NCI-H524 (cell line): ENCODE measurements around the gene HTR1D.

Source experiments
- DNase-seq, 2 experiments: peaks; one replicate each; lab custom pipeline; 2025; lab: John Stamatoyannopoulos, UW

Gene HTR1D

DNA sequence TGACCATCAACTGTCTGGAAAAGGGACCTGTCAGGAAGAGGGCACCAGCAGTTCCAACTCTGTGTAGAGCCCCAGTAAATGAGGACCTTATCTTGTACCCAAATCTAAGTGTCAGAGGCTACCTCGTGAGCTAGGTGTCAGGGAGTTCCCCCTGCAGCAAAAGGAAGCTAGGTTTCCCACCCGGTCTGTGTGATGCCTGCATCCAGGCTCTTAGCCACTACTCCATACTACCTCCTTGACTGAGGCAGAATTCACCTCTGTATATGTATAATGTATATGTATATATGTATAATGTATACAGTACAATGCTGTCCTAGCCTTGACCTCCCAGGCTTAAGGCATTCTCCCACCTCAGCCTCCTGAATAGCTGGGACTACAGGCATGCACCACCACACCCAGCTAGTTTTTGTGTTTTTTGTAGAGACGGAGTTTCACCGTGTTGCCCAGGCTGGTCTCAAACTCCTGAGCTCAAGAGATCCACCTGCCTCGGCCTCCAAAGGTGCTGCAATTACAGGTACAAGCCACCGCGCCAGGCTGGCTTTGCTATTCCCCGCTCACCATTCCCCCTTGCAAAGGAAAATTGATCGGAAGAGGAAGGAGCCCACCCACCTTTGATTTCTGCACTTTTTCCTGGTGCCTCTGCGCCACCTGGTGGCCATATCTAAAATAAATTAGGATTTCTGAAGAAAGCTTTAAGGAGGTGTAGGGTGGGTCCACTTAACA is 32.9 kb downstream of the HTR1D start:
- peak; percentile 18 to 52 for DNase-seq

DNA sequence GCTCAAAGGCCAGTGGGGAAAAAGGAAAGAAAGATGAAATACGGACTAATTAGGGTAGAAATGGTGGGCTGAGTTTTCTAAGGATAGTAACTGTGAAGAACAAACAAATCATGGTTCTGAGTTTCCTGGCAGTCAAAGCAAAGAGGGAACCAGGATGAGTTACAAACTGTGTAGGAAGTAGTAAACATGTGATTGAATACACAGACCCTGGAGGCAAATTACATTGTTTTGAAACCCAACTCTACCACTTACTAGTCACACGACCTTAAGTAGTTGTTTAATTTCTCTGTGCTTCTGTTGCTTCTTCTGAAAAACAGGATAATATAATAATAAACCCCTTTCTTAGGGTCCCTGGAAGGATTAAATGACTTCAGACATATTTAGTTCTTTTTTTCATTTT is 37.4 kb downstream of the HTR1D start:
- no peak for DNase-seq

DNA sequence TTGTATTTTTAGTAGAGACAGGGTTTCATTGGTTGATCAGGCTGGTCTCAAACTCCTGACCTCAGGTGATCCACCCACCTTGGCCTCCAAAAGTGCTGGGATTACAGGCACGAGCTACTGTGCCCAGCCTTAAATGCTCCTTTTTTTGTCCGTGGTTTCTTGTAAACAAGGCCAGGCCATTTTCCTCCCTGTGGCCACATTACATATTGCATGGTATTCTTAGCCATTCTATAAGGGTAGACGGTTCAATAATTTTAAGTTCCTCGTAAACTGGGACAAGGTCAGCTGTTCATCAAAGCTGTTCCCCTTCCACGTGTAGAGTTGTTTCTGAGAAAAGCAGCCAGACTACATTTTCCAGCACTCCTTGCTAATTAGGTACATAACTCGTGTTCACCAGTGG is 38.4 kb downstream of the HTR1D start:
- peak in 1 of 2 experiments; percentile 24 for DNase-seq

GRCh38 chr1:23178414-23178813 is 38.9 kb downstream of the HTR1D start:
- no peak for DNase-seq

DNA sequence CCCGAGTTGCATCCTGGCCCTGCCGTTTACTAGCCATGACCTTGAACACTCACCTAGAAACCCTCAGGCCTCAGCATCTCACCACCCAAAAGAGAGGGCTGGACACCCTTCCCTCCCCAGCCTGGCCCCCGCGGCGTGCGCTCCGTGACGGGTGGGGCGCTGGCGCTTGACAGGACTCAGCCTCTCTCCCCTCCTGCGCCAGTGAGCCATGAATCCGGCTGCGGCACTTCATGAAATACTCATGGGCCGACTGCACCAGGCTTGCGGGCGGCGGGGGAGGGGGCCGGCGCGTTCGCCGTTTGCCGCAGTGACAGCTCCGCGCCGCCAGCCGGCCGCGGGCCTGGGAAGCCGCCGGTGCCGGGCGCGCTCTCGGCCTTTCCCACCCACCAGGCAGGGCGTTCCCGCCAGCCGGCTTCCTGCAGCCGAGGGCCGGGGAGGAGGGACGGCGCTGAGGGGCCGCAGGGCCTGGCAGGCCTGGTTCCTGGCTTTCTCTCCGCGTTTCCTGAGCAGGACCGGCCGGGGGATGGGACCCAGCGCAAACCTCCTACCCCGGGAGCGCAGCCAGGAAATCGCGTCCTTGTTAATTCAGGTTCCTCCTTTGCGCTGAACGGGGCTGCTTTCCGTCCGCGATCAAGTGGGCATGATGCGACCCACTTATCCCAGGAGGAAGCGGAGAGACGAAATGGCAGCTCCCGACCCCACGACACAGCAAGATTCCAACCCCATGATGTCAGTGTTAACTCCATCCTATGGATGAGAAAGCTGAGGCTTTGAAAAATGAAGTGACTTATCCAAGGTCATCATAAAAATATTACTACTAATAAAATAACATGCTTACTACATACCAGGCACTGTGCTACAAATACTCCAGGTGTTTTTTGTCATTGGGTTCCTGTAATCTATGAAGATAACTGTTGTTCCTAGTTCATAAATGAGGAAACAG is 39.6 kb downstream of the HTR1D start:
- DNase-seq = peak; percentile 15 to 55

- no peak for DNase-seq
Observed at GRCh38 chr1:23177031-23177430, 40.3 kb downstream of the HTR1D start.

DNA sequence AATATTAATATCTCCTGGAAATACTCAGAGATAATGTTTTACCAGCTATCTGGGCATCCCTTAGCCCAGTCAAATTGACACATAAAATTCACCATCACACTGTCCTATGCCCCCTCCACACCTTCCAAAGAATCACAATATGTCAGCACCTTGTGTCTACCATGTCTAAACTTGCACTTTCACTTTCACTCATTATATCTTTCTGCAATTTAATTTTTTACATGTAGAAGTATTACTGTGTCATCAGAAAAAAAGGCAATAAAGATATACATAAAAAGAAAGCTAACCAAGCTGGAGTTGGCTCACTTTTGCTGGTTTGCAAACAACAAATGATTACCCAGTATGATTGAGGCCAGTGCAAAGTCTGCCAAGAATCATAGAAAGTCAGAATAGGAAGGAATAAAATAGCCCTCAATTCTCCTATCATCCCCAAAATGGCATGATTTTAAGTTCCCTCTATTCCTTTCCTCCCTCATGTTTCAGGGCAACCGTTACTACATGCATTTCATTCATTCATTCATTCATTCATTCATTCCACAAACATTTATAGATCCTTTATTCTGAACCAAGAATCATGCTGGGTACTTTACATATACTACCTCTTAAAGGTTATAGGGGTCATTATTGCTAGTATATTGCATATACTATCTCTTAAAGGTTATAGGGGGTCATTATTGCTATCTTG is 42.7 kb downstream of the HTR1D start:
- DNase-seq = no peak

DNA sequence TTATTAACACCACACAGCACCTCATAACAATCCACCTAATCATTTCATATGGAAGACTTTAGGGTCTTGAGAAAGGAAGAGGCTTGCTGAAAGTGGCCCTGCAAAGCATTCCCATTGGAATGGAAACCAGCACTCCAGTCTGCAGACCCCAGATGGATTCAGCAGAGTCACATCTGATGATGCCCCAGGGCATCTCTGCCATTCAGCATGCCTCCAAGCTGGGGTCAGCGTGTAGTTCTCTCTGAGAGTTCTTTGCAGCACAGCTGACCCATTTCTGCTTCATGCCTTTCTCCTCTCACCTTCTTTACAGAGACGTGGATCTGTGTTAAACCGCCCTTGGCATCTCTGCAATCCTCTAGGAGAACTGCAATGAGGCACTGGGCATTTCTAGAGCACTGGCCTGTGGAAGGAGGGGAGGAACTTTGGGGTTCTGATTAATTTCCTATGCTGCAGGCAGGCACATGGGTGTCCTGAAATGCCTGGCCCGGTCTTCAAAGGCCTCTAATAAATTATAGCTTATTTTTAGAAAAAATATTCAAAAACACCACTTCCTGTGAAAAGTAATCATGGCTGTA is 46.0 kb downstream of the HTR1D start:
- no peak for DNase-seq

- peak; percentile 83 to 86 for DNase-seq
Observed at GRCh38 chr1:23169727-23170335, 47.5 kb downstream of the HTR1D start.

DNA sequence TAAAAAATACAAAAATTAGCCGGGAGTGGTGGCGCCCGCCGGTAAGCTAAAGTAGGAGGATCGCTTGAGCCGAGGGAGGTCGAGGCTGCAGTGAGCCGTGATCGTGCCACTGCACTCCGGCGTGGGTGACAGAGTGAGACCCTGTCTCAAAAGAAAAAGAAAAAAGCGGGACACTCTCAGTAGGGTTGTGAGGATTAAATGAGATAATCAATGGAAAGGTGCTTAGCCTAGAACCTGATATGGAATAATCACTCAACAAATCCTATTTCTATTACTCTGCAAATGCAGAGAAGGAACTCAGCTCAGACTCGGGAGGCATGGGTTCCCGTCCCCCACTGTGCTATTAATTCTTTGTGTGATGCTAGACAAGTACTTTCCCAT is 48.1 kb downstream of the HTR1D start:
- no peak for DNase-seq

DNA sequence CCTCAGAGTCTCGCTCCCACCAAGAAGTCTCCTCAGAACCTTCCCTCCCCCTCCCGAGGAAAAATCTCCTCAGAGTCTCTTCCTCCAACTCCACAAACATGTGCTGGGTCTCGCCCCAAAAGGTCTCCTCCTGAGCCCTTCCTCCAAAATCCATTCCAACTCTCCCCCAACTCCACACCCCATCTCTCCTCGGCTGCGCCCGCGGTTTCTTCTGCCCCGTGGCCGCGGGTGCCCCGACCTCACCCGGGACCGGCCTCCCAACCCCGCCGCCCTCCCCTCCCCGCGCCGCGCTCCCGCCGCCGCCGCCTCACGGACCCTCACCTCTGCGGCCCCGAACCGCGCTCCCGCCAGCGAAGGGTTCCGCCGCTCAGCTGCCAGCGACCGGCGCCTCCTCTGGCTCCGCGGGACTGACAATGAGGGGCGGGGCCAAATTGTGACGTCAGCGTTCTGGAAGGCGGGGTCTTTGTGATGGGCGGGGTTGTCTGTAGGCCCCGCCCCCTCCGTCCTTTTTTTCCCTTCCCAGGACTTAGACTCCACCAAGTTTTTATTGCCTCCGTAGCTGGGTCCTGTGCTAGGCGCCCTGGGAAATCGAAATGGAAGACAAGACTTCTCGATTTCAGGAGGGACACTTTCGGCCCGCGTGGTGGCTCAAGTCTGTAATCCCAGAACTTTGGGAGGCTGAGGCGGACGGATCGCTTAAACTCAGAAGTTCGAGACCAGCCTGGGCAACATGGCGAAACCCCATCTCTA is 48.7 kb downstream of the HTR1D start, which contains the start of gene LUZP1:
LUZP1 (minus strand) TSS at position 412 of the 750 bp plus-strand sequence.
- peak; percentile 57 to 80 for DNase-seq

DNA sequence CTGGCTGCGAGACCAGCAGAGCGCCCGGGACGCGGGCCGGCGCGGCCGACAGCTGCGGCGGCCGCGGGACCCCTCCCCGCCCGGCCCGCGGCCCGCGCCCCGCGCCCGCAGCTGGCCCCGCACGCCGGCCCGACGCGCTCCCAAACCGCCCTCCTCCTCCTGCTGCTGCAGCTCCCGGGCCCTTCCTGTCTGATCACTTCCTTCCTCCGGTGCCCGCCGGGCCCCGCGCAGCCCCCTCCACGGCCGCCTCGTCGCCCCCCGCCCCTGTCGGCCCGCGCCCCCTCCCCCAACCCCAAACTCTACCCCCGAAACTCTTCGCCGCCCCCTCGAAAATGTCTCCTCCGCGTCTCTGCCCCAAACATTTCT is 49.2 kb downstream of the HTR1D start:
- no peak for DNase-seq

DNA sequence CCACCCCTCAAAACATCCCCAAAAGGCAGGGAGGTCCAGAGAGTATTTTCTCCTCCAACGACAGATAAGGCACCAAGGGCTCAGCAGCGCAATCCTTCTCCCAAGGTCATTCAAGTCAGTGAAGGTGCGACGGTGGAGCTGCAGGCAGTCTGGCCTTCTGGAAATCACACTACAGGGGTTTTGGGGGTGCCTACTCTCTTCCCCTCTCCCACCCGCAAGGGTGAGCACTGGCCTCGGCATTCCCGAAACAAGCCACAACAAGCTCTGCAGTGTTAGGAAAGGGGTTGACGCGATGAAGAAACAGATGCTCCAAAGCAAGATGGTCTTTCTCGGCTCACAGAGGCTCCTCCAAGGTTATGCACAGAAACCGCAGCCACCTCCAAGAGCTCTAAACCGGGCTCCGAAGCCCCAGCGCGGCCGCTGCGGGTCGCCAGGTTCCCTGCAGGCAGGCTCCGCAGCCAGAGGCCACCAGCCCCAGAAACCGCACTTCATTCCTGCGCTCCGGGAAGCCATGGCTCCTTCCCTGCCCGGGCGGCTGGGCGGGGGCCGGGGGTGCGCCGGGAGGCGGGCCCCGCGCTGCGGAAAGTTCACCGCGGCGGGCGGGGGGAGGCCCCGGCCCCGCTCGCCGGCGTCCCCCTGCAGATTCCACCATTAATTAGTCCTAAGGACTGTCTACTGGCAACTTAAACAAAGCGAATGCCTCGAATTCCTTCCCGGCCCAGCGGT is 49.8 kb downstream of the HTR1D start:
- DNase-seq = peak; percentile 31 to 54

- DNase-seq = no peak
Observed at GRCh38 chr1:23166854-23167253, 50.4 kb downstream of the HTR1D start.

DNA sequence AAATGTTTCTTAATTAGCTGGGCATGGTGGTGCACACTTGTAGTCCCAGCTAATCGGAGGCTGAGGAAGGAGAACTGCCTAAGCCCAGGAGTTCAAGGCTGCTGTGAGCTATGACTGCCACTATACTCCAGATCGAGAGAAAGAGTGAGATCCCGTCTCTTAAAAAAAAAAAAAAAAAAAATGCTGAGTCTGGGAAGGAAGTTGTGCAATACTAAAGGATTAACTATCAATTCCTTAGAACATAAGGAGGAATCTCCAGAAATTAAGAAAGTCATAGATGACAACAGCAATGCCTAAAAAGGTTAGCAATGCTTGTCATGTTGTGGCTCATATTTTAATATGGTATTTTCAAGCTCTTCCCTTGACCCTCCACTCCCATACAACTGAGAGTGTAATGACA is 53.9 kb downstream of the HTR1D start:
- no peak for DNase-seq

- DNase-seq = no peak
Observed at GRCh38 chr1:23159963-23160877, 57.1 kb downstream of the HTR1D start.

DNA sequence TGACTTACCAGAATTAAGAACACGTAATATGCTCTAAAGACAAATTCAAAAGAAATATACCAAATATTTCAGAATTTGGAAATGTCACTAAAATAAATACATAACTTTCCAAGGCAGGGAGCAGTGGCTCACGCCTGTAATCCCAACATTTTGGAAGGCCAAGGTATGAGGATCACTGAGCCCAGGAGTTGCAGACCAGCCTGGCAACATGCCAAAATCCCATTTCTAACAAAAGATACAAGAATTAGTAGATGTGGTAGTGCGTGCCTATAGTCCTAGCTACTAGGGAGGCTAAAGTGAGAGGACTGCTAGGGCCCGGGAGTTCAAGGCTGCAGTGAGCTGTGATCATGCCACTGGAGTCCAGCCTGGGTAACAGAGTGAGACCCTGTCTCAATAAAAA is 60.4 kb downstream of the HTR1D start:
- no peak for DNase-seq

GRCh38 chr1:23152966-23153684 is 64.2 kb downstream of the HTR1D start:
- DNase-seq = no peak

GRCh38 chr1:23150742-23151141 is 66.6 kb downstream of the HTR1D start:
- no peak for DNase-seq
